ENCODE data around the gene RAB31.

The RAB31 gene

DNA sequence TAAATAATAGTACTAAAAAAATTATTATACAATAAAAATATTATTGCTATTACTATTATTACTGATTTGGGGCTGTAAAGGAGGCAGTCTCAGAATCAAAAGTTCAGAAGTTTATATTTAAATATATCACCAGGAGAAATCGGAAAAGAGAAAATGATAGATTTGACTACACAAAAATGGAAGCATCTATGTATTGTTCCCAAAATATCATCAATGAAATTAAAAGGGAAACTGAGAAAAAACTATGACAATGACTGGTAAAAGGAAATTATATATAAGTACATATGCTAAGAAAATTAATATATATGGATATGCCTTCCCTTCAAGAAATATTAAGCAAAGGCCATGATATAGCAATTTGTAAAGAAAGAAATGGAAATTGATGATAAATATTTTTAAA, 170.0 kb downstream of the RAB31 start:
- no peaks in the 10 kb centered on the region for H3K27me3 ChIP-seq (ENCODE audit: control insufficient read depth, insufficient read depth, low read length)
- H2AFZ ChIP-seq = no peak overlapping the region
- H3K4me1 ChIP-seq = no peaks in the 10 kb centered on the region
- H3K27ac ChIP-seq = no peak overlapping the region
- H3K79me2 ChIP-seq = no peaks in the 10 kb centered on the region
- no peak overlapping the region for H3K4me2 ChIP-seq (ENCODE audit: low read length)
- H3K4me3 ChIP-seq (ENCODE audit: low read depth, low read length) = no peak overlapping the region
- TF ChIP-seq, protein P1, sequence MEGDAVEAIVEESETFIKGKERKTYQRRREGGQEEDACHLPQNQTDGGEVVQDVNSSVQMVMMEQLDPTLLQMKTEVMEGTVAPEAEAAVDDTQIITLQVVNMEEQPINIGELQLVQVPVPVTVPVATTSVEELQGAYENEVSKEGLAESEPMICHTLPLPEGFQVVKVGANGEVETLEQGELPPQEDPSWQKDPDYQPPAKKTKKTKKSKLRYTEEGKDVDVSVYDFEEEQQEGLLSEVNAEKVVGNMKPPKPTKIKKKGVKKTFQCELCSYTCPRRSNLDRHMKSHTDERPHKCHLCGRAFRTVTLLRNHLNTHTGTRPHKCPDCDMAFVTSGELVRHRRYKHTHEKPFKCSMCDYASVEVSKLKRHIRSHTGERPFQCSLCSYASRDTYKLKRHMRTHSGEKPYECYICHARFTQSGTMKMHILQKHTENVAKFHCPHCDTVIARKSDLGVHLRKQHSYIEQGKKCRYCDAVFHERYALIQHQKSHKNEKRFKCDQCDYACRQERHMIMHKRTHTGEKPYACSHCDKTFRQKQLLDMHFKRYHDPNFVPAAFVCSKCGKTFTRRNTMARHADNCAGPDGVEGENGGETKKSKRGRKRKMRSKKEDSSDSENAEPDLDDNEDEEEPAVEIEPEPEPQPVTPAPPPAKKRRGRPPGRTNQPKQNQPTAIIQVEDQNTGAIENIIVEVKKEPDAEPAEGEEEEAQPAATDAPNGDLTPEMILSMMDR (IDR thresholded peaks at IDR 0.05) = no peak
- H3K9me3 ChIP-seq (ENCODE audit: control insufficient read depth, low read length) = no peaks in the 10 kb centered on the region
- H3K36me3 ChIP-seq (ENCODE audit: control insufficient read depth, insufficient read depth, low read length) = no peaks in the 10 kb centered on the region
- no peak overlapping the region for H3K9ac ChIP-seq

DNA sequence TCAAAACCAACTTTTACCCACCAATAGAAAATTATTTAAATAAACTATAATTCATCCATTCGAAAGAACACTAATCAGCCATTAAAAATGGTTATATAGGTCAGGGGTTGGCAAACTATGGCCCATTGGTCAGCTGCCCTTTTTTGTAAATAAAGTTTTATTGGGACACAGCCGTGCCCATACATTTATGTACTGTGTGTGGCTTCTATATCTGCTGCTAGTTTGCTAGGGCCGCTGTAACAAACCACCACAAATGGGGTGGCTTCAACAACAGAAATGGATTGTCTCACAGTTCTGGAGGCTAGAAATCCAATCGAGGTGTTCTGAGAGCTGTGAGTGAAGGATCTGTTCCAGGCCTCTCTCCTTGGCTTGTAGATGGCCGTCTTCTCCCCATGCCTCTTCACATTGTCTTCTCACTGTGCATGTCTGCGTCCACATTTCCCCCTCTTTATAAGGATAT, 170.7 kb downstream of the RAB31 start:
- Histone ChIP-seq H3K9me3 (ENCODE audit: control insufficient read depth, low read length) (no peaks in the 10 kb centered on the region), H2AFZ (no peak overlapping the region), H3K4me3 (ENCODE audit: low read depth, low read length) (no peak overlapping the region), H3K36me3 (ENCODE audit: control insufficient read depth, insufficient read depth, low read length) (no peaks in the 10 kb centered on the region), H3K79me2 (no peaks in the 10 kb centered on the region), H3K9ac (no peak overlapping the region), H3K4me2 (ENCODE audit: low read length) (no peak overlapping the region), H3K27ac (no peak overlapping the region), H3K27me3 (ENCODE audit: control insufficient read depth, insufficient read depth, low read length) (no peaks in the 10 kb centered on the region), H3K4me1 (no peaks in the 10 kb centered on the region)
- TF ChIP-seq, protein P1 (IDR thresholded peaks at IDR 0.05) = no peak

DNA sequence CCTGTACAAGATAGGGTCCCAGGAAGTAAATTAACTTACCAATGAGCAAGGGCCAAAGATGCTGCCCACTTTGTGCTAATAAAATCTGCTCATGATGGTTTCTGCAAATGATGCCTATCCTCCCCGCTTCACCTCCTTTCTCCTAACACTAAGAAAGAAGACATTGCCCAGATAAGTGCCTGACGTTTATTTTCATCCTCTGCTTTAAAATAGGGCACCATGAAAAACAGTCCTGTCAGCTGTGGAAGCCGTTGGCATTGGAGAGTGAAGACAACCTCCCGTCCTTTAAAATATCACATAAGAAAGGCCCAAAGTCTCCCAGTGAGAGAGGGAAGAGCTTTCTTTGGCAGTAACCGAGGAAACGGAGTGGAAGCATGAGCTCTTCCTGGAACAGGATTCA, 176.0 kb downstream of the RAB31 start:
- Histone ChIP-seq H3K9ac (no peak overlapping the region), H3K4me1 (no peaks in the 10 kb centered on the region), H3K27ac (no peak overlapping the region), H3K4me2 (ENCODE audit: low read length) (no peak overlapping the region), H3K79me2 (no peaks in the 10 kb centered on the region), H2AFZ (no peak overlapping the region), H3K36me3 (ENCODE audit: control insufficient read depth, insufficient read depth, low read length) (no peaks in the 10 kb centered on the region), H3K9me3 (ENCODE audit: control insufficient read depth, low read length) (no peaks in the 10 kb centered on the region), H3K4me3 (ENCODE audit: low read depth, low read length) (no peak overlapping the region), H3K27me3 (ENCODE audit: control insufficient read depth, insufficient read depth, low read length) (no peaks in the 10 kb centered on the region)
- TF ChIP-seq, protein P1 (IDR thresholded peaks at IDR 0.05) = no peak

DNA sequence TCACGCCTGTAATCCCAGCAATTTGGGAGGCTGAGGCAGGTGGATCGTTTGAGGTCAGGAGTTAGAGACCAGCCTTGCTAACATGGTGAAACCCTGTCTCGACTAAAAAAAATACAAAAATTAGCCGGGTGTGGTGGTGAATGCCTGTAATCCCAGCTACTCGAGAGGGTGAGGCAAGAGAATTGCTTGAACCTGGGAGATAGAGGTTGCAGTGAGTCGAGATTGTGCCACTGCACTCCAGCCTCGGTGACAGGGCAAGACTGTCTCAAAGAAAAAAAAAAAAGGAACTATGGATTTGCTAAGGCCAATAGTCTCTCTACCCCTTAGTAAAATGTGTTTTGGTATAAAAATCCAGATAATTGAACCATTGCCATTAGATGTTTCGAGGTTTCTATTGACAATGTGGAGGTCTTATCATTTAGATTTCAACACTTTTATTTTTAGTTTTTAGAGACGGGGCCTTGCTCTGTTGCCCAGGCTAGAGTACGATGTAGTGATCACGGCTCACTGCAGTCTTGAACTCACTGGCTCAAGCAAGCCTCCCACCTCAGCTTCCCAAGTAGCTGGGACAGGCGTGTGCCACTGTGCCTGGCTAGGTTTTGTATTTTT, 176.5 kb downstream of the RAB31 start:
- no peaks in the 10 kb centered on the region for H3K27me3 ChIP-seq (ENCODE audit: control insufficient read depth, insufficient read depth, low read length)
- no peak overlapping the region for H2AFZ ChIP-seq
- H3K79me2 ChIP-seq = no peaks in the 10 kb centered on the region
- no peaks in the 10 kb centered on the region for H3K4me1 ChIP-seq
- H3K4me2 ChIP-seq (ENCODE audit: low read length) = no peak overlapping the region
- no peaks in the 10 kb centered on the region for H3K9me3 ChIP-seq (ENCODE audit: control insufficient read depth, low read length)
- TF ChIP-seq, protein P1 (IDR thresholded peaks at IDR 0.05) = no peak
- H3K9ac ChIP-seq = no peak overlapping the region
- H3K4me3 ChIP-seq (ENCODE audit: low read depth, low read length) = no peak overlapping the region
- no peak overlapping the region for H3K27ac ChIP-seq
- no peaks in the 10 kb centered on the region for H3K36me3 ChIP-seq (ENCODE audit: control insufficient read depth, insufficient read depth, low read length)
